Caco-2 (cell line): Measurements from ENCODE around the gene FAT2. TPM values are rescaled to one million over a fixed set of nuclear protein-coding genes. Genes with fewer than 3 reads are reported as not detected.

Experiments
- BruUV-seq: library from RNA; stranded (reverse); fragments of 400-500 nt; replicated peaks from 2 replicates; lab custom pipeline; 2021; lab: Mats Ljungman, UMichigan
- CTCF ChIA-PET: fragments of 300-600 bp; sonication (Branson Sonifier 250); formaldehyde crosslinking; loops from one replicate; lab custom pipeline; 2022; ENCODE audit warnings: antibody characterized with exemption; lab: Charles Lee
- POLR2A ChIA-PET: fragments of 300-600 bp; sonication (Branson Sonifier 250); formaldehyde crosslinking; loops from one replicate; lab custom pipeline; 2022; ENCODE audit warnings: antibody characterized with exemption; lab: Charles Lee
- DNase-seq, 2 experiments: peaks; one replicate each; pipeline versions ENCODE4 v3.0.0 to v3.0.0-alpha.2; 2020 to 2022
- H3K27me3 ChIP-seq: replicated peaks from 2 replicates; pipeline ENCODE4 v1.6.0; 2011; ENCODE audit warnings: low read length; ENCODE audit not compliant: control insufficient read depth, insufficient read depth
- H3K36me3 ChIP-seq: 2 replicates; pipeline ENCODE4 v1.5.1; 2011; ENCODE audit warnings: low read length; ENCODE audit not compliant: control insufficient read depth, insufficient read depth
- H3K4me1 ChIP-seq: fragments of 250-450 bp; sonication (Bioruptor Pico); 2 replicates; pipeline ENCODE4 v1.5.1; 2020; ENCODE audit warnings: mild to moderate bottlenecking
- H3K4me3 ChIP-seq: 2 replicates; pipeline ENCODE4 v1.5.1; 2011; ENCODE audit warnings: low read depth, mild to moderate bottlenecking, control low read depth, low read length
- H3K9me3 ChIP-seq: fragments of 250-450 bp; sonication (Bioruptor Pico); 2 replicates; pipeline ENCODE4 v1.5.1; 2020; ENCODE audit warnings: mild to moderate bottlenecking, moderate library complexity
- H3K27ac Mint-ChIP-seq: one replicate; pipeline ENCODE4 v1.8.0; 2022; ENCODE audit warnings: mixed read lengths; ENCODE audit not compliant: unreplicated experiment
- H3K27me3 Mint-ChIP-seq: one replicate; pipeline ENCODE4 v1.8.0; 2022; ENCODE audit warnings: mixed read lengths; ENCODE audit not compliant: insufficient read depth, unreplicated experiment
- H3K36me3 Mint-ChIP-seq: one replicate; pipeline ENCODE4 v1.8.0; 2022; ENCODE audit warnings: mild to moderate bottlenecking, mixed read lengths; ENCODE audit not compliant: insufficient read depth, unreplicated experiment
- H3K4me1 Mint-ChIP-seq: one replicate; pipeline ENCODE4 v1.8.0; 2022; ENCODE audit warnings: low read depth, mixed read lengths; ENCODE audit not compliant: unreplicated experiment
- H3K4me3 Mint-ChIP-seq: one replicate; pipeline ENCODE4 v1.8.0; 2022; ENCODE audit warnings: mild to moderate bottlenecking, moderate library complexity, mixed read lengths; ENCODE audit not compliant: unreplicated experiment
- H3K9me3 Mint-ChIP-seq: one replicate; pipeline ENCODE4 v1.8.0; 2022; ENCODE audit warnings: mixed read lengths; ENCODE audit not compliant: unreplicated experiment
- intact Hi-C: fragments of 100-400 bp; cut with micrococcal nuclease; formaldehyde crosslinking; loops from one replicate; pipeline ENCODE4 v1.10.0; 2022; ENCODE audit not compliant: unreplicated experiment
- total RNA-seq: library from RNA; stranded (reverse); gene quantifications from 2 replicates; pipeline ENCODE4 v1.2.3, GENCODE V29; 2022
- TF ChIP-seq, protein P1 (sequence below), 2 experiments: fragments of 200-600 bp in 1 of 2; IDR thresholded peaks; 1 replicate in 1 of 2; 2 replicates in 1 of 2; pipeline versions ENCODE4 v1.5.1 to v1.8.0; 2011 to 2022; ENCODE audit warnings: antibody characterized with exemption in 1 of 2, control low read depth in 1 of 2, inconsistent platforms in 1 of 2, low read depth in 1 of 2, low read length in 1 of 2, mild to moderate bottlenecking in 1 of 2, moderate library complexity in 1 of 2; ENCODE audit not compliant: insufficient read depth in 1 of 2, severe bottlenecking in 1 of 2, unreplicated experiment in 1 of 2

Gene FAT2
- total RNA-seq, 1 experiment from 2014 or later = 0.32 TPM

GRCh38 chr5:151541571-151541970, 49.6 kb downstream of the FAT2 start:
- Histone ChIP-seq H3K4me1 (no peaks in the 10 kb centered on the region), H3K36me3 (no peaks in the 10 kb centered on the region), H3K4me3 (no peak overlapping the region), H3K27me3 (no peaks in the 10 kb centered on the region), H3K9me3 (no peaks in the 10 kb centered on the region)
- no peaks in the 10 kb centered on the region for H3K9me3 Mint-ChIP-seq
- TF ChIP-seq, protein P1, sequence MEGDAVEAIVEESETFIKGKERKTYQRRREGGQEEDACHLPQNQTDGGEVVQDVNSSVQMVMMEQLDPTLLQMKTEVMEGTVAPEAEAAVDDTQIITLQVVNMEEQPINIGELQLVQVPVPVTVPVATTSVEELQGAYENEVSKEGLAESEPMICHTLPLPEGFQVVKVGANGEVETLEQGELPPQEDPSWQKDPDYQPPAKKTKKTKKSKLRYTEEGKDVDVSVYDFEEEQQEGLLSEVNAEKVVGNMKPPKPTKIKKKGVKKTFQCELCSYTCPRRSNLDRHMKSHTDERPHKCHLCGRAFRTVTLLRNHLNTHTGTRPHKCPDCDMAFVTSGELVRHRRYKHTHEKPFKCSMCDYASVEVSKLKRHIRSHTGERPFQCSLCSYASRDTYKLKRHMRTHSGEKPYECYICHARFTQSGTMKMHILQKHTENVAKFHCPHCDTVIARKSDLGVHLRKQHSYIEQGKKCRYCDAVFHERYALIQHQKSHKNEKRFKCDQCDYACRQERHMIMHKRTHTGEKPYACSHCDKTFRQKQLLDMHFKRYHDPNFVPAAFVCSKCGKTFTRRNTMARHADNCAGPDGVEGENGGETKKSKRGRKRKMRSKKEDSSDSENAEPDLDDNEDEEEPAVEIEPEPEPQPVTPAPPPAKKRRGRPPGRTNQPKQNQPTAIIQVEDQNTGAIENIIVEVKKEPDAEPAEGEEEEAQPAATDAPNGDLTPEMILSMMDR (IDR thresholded peaks at IDR 0.05; ENCODE audit: insufficient read depth in 1 of 2, low read depth in 1 of 2, low read length in 1 of 2, severe bottlenecking in 1 of 2, unreplicated experiment in 1 of 2) = no peak
- H3K36me3 Mint-ChIP-seq = no peaks in the 10 kb centered on the region
- no peak overlapping the region for H3K4me3 Mint-ChIP-seq
- intact Hi-C loops = no loop called here
- H3K27me3 Mint-ChIP-seq = peaks cover 10% of the 10 kb centered on the region
- no peaks in the 10 kb centered on the region for H3K4me1 Mint-ChIP-seq
- BruUV-seq = no TSS peak
- DNase-seq = no peak
- ChIA-PET CTCF (no interaction called here), POLR2A (no interaction called here)
- H3K27ac Mint-ChIP-seq = no peak overlapping the region

Other genes starting within 250 kb of the FAT2 start
- not detected in 2 replicates for gene SLC36A2, start 243.8 kb downstream of the FAT2 start, total RNA-seq
- 17.5 and 18.2 TPM in 2 replicates for gene SLC36A1, start 143.7 kb downstream of the FAT2 start, total RNA-seq
- gene SPARC, start 95.6 kb upstream of the FAT2 start, total RNA-seq = 16.1 and 22.7 TPM in 2 replicates
- gene ATOX1, start 167.3 kb upstream of the FAT2 start, total RNA-seq = 135 and 139 TPM in 2 replicates
- gene G3BP1, start 180.6 kb upstream of the FAT2 start, total RNA-seq = 291 and 329 TPM in 2 replicates